ENCODE results near the gene ZBTB1. TPM values are rescaled to one million over a fixed set of nuclear protein-coding genes. Genes with fewer than 3 reads are reported as not detected.

ZBTB1 gene
- total RNA-seq, 2 experiments from 2014 or later, result 21.3 to 23.4 TPM

DNA sequence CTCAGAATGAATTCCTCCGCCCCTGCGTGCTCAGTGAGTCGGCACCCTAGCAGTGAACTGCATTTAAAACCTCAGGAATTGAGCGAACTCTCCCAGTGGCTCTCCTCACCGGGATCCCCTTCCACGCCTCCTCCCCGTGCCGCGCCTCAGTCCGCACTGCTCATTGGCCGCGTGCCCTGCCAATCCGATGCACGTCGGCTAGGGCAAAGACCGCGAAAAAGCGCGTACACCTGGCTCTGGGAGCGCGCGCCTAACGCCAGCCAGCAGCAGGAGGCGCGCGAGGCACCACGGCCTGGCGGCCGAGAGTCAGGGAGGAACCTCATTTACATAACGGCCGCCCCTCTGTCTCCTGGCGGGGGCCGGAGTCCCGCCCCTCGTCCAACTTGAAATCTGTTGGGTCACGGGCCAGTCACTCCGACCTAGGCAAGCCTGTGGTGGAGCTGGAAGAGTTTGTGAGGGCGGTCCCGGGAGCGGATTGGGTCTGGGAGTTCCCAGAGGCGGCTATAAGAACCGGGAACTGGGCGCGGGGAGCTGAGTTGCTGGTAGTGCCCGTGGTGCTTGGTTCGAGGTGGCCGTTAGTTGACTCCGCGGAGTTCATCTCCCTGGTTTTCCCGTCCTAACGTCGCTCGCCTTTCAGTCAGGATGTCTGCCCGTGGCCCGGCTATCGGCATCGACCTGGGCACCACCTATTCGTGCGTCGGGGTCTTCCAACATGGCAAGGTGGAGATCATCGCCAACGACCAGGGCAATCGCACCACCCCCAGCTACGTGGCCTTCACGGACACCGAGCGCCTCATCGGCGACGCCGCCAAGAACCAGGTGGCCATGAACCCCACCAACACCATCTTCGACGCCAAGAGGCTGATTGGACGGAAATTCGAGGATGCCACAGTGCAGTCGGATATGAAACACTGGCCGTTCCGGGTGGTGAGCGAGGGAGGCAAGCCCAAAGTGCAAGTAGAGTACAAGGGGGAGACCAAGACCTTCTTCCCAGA, 35.9 kb downstream of the ZBTB1 start, which contains the start of gene HSPA2:
HSPA2 (plus strand) TSS at position 534 of the 995 bp plus-strand sequence; CDS start at position 643, 109 bp downstream.
- intact Hi-C loops (cut with micrococcal nuclease), result loop anchor here (1.0 to 10.0 kb wide), 8 partner anchors 9 to 686 kb away; partner anchors contain the start of genes AKAP5, FNTB, MTHFD1 and PPP1R36

GRCh38 chr14:64541261-64541971, 36.8 kb downstream of the ZBTB1 start:
- Mint-ChIP-seq H3K9me3 (no peaks in the 10 kb centered on the region), H3K27me3 (ENCODE audit: low read depth) (peaks cover 22% of the 10 kb centered on the region), H3K4me3 (peak overlapping the region; percentile 92), H3K36me3 (ENCODE audit: low read depth) (peaks cover 6% of the 10 kb centered on the region), H3K4me1 (ENCODE audit: low read depth) (peaks cover 30% of the 10 kb centered on the region), H3K27ac (no peak overlapping the region)
- intact Hi-C loops (cut with micrococcal nuclease), result loop anchor here (2.0 to 10.0 kb wide), 3 partner anchors 77 to 687 kb away; partner anchors contain the start of genes AKAP5, FNTB and SYNE2
- CTCF ChIA-PET, result interaction anchor here (0.6 to 3.5 kb wide), 5 partner anchors 30 to 95 kb away, joined by 3 to 14 read pairs (median 4); no protein-coding TSS in a partner anchor
- DNase-seq, result peak; percentile 8

More for the DNA sequence above, 35.9 kb downstream of the ZBTB1 start, which contains the start of gene HSPA2:
- Mint-ChIP-seq H3K4me3 (peak within 1 kb of the TSS; percentile 92), H3K4me1 (ENCODE audit: low read depth) (peaks cover 30% of the 10 kb centered on the region), H3K36me3 (ENCODE audit: low read depth) (peaks cover 6% of the 10 kb centered on the region), H3K27me3 (ENCODE audit: low read depth) (peaks cover 22% of the 10 kb centered on the region), H3K9me3 (peaks cover 2% of the 10 kb centered on the region), H3K27ac (peak within 1 kb of the TSS; percentile 83)
- peak; percentile 97 for DNase-seq
- CTCF ChIA-PET, result interaction anchor here (0.7 to 3.5 kb wide), 10 partner anchors 9 to 102 kb away, joined by 3 to 15 read pairs (median 4); partner anchors contain the start of gene PPP1R36

GRCh38 chr14:64541972-64542835, 37.6 kb downstream of the ZBTB1 start:
- H3K9me3 Mint-ChIP-seq, result no peaks in the 10 kb centered on the region
- H3K4me3 Mint-ChIP-seq, result peak overlapping the region; percentile 59
- CTCF ChIA-PET, result interaction anchor here (0.6 to 3.5 kb wide), 5 partner anchors 31 to 744 kb away, joined by 3 to 14 read pairs (median 7); no protein-coding TSS in a partner anchor
- peak; percentile 5 for DNase-seq
- H3K4me1 Mint-ChIP-seq (ENCODE audit: low read depth), result peaks cover 30% of the 10 kb centered on the region
- H3K27ac Mint-ChIP-seq, result no peak overlapping the region
- peaks cover 22% of the 10 kb centered on the region for H3K27me3 Mint-ChIP-seq (ENCODE audit: low read depth)
- H3K36me3 Mint-ChIP-seq (ENCODE audit: low read depth), result peaks cover 6% of the 10 kb centered on the region
- intact Hi-C loops (cut with micrococcal nuclease), result loop anchor here (2.0 to 10.0 kb wide), 3 partner anchors 77 to 687 kb away; partner anchors contain the start of genes AKAP5, FNTB and SYNE2

GRCh38 chr14:64542836-64543201, 38.2 kb downstream of the ZBTB1 start:
- no peak for DNase-seq
- intact Hi-C loops (cut with micrococcal nuclease), result loop anchor here (10.0 kb wide), 2 partner anchors 442 to 688 kb away; partner anchors contain the start of genes FNTB and SYNE2
- H3K9me3 Mint-ChIP-seq, result no peaks in the 10 kb centered on the region
- peak overlapping the region; percentile 59 for H3K4me3 Mint-ChIP-seq
- CTCF ChIA-PET, result interaction anchor here (0.6 to 2.2 kb wide), 3 partner anchors 113 to 745 kb away, joined by 3 to 9 read pairs (median 7); no protein-coding TSS in a partner anchor
- peaks cover 22% of the 10 kb centered on the region for H3K27me3 Mint-ChIP-seq (ENCODE audit: low read depth)
- H3K27ac Mint-ChIP-seq, result no peak overlapping the region
- peaks cover 30% of the 10 kb centered on the region for H3K4me1 Mint-ChIP-seq (ENCODE audit: low read depth)
- H3K36me3 Mint-ChIP-seq (ENCODE audit: low read depth), result peaks cover 6% of the 10 kb centered on the region

DNA sequence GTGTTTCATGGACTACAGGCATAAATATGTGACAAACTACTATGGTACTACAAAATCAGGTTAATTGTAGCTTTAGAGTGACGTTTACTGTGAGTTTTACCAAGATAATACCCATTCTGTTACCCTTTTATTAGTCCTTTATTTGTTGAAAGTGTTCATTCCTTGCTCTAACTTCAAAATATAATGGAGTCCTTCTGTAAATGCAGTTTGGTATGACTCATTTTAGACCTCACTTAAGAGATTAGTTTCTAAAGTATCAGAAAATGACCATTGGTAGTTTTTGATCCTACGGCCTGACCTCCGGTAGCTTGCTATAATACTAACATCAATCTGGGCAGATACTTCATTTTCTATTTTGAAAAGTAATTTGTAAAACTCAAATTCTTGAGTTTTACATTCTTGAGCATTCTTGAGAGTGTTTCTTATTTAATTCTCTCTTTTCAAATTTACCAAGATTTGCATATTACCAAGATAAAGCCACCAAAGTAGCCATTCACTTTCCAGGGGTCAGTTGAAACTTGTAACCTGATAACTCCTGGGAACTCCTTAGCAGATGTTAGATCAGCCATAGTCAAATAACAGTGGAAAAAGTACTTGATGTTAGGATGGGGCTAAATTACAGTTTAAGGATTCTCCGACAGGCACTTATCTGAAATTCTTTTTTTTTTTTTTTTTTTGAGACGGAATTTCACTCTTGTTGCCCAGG, 40.2 kb downstream of the ZBTB1 start:
- intact Hi-C loops (cut with micrococcal nuclease), result loop anchor here (10.0 kb wide), 2 partner anchors 440 to 690 kb away; partner anchors contain the start of genes FNTB and SYNE2

DNA sequence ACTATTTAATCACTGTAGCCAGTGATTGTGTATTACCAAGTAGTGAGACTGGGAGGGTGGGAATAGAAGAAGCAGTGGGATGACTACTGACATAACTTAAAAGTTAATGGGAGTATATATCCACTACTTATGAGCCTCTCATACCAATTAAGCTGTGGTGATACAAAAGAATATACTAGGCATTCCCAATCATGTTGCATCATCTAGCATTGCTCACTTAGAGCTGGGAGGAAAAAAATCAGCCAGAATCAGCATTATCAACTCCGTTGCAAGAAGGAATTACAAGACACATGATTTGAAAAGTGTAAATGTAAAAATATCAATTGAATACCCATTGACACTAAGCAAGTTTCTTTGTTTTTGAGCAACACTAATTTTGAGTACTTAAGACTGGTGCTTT, 44.4 kb downstream of the ZBTB1 start:
- CTCF ChIA-PET, result interaction anchor here (1.0 to 2.9 kb wide), 3 partner anchors 9 to 119 kb away, joined by 3 to 15 read pairs (median 5); partner anchors contain the start of gene HSPA2
- H3K27me3 Mint-ChIP-seq (ENCODE audit: low read depth), result peaks cover 7% of the 10 kb centered on the region
- H3K9me3 Mint-ChIP-seq, result no peaks in the 10 kb centered on the region
- no peak overlapping the region for H3K4me3 Mint-ChIP-seq
- H3K36me3 Mint-ChIP-seq (ENCODE audit: low read depth), result no peaks in the 10 kb centered on the region
- no peak for DNase-seq
- H3K4me1 Mint-ChIP-seq (ENCODE audit: low read depth), result peaks cover 12% of the 10 kb centered on the region
- intact Hi-C loops (cut with micrococcal nuclease), result loop anchor here (1.0 to 10.0 kb wide), 3 partner anchors 9 to 694 kb away; partner anchors contain the start of genes FNTB, HSPA2 and SYNE2
- H3K27ac Mint-ChIP-seq, result no peak overlapping the region

More for the DNA sequence above, 40.2 kb downstream of the ZBTB1 start:
- Mint-ChIP-seq H3K27ac (no peak overlapping the region), H3K9me3 (no peaks in the 10 kb centered on the region), H3K36me3 (ENCODE audit: low read depth) (peaks cover 6% of the 10 kb centered on the region), H3K4me1 (ENCODE audit: low read depth) (peaks cover 29% of the 10 kb centered on the region), H3K27me3 (ENCODE audit: low read depth) (peaks cover 25% of the 10 kb centered on the region), H3K4me3 (no peak overlapping the region)
- no peak for DNase-seq
- CTCF ChIA-PET, result interaction anchor here (1.4 to 2.2 kb wide), 2 partner anchors 11 to 115 kb away, joined by 3 to 9 read pairs; no protein-coding TSS in a partner anchor

DNA sequence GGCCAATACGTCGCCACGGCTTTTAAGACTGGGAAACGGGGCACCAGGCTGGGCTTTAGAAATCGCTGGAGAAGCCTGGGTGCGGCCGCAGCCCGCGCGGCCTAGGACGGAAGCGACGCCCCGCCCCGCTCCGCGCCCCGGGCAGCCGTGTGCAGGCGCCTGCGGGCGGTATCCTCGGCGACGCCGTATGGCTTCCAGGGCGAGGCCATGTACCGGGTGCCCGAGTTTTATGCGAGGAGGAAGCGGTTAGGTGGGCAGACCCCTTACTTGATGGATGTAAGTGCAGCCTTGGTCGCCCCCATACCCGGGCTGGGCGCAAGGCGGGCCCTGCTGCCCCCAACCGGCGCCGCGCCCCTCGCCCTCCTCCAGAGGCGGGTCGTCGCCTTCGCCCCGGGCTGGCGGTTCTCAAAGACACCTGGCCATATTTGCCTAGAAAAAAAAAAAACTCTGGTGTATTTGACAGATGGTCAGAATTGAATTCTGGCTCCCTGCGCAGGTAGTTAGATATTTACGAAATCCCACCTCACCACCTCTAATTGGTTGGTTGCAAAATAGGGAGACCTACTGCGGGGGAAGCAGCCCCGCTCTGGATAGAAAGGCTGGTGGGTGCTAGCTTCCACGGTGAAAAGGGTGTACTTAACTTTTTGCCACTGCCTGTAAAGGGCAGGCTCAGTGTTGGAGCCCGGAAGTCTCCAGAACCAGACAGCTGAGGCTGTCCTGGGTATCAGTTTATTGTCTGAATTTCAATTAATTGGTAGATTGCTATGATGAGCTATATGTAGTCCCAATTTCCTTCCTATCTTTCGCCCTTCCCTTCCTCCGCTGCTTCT, 45.4 kb downstream of the ZBTB1 start, which contains the start of gene PPP1R36:
PPP1R36 (plus strand) TSS at position 171 of the 830 bp plus-strand sequence; CDS start at position 208, 37 bp downstream.
- peak within 1 kb of the TSS; percentile 55 for H3K4me3 Mint-ChIP-seq
- peak; percentile 48 for DNase-seq
- intact Hi-C loops (cut with micrococcal nuclease), result loop anchor here (1.0 to 10.0 kb wide), 3 partner anchors 10 to 695 kb away; partner anchors contain the start of genes FNTB, HSPA2 and SYNE2
- H3K36me3 Mint-ChIP-seq (ENCODE audit: low read depth), result no peaks in the 10 kb centered on the region
- CTCF ChIA-PET, result interaction anchor here (0.7 to 2.9 kb wide), 4 partner anchors 10 to 87 kb away, joined by 3 to 15 read pairs (median 6); partner anchors contain the start of gene HSPA2
- H3K27ac Mint-ChIP-seq, result no peak within 1 kb of the TSS
- peaks cover 12% of the 10 kb centered on the region for H3K4me1 Mint-ChIP-seq (ENCODE audit: low read depth)
- no peaks in the 10 kb centered on the region for H3K9me3 Mint-ChIP-seq
- H3K27me3 Mint-ChIP-seq (ENCODE audit: low read depth), result peaks cover 7% of the 10 kb centered on the region

- Mint-ChIP-seq H3K36me3 (ENCODE audit: low read depth) (no peaks in the 10 kb centered on the region), H3K4me3 (peak overlapping the region; percentile 33), H3K27me3 (ENCODE audit: low read depth) (peaks cover 7% of the 10 kb centered on the region), H3K9me3 (no peaks in the 10 kb centered on the region), H3K27ac (no peak overlapping the region), H3K4me1 (ENCODE audit: low read depth) (peaks cover 12% of the 10 kb centered on the region)
- DNase-seq, result no peak
- intact Hi-C loops (cut with micrococcal nuclease), result no loop called here
- CTCF ChIA-PET, result interaction anchor here (0.7 to 2.9 kb wide), 7 partner anchors 10 to 147 kb away, joined by 3 to 15 read pairs (median 3); partner anchors contain the start of gene HSPA2
Measured at GRCh38 chr14:64550621-64551333, 46.2 kb downstream of the ZBTB1 start.

DNA sequence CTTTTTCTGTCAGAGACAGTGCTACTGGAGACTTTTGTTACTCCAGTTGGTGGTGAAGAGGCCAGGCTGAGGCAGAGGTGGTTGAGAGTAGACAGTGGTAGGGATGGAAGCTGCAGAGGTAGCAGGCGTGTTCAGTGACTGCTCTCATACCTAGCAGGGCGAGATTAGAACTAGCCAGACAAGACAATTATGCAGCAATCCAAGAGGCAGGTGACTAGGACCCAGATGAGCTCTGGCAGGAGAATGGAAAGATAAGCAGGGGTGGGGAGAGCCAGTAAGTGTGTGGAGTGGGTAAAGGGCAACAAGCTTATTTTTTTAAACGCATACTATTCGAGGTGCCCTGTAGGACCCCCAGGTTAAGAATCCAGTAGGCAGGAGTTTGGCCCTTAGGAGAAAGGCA, 50.0 kb downstream of the ZBTB1 start:
- H3K36me3 Mint-ChIP-seq (ENCODE audit: low read depth), result no peaks in the 10 kb centered on the region
- no peak for DNase-seq
- intact Hi-C loops (cut with micrococcal nuclease), result no loop called here
- CTCF ChIA-PET, result no interaction called here
- no peak overlapping the region for H3K27ac Mint-ChIP-seq
- no peak overlapping the region for H3K4me3 Mint-ChIP-seq
- peaks cover 5% of the 10 kb centered on the region for H3K27me3 Mint-ChIP-seq (ENCODE audit: low read depth)
- peaks cover 7% of the 10 kb centered on the region for H3K4me1 Mint-ChIP-seq (ENCODE audit: low read depth)
- no peaks in the 10 kb centered on the region for H3K9me3 Mint-ChIP-seq
